GM13977 (cell line): ENCODE results near the gene RAMP1.
"Not testable (repeated sequence)": the region's sequence is repeated elsewhere in the genome, so short reads cannot be mapped to it uniquely, and the experiment has no call there.

Experiments
- DNase-seq: peaks from one replicate; pipeline ENCODE4 v3.0.0; 2012; ENCODE audit warnings: low spot score
- CTCF ChIP-seq: IDR thresholded peaks from 2 replicates; pipeline ENCODE4 v1.5.1; 2012; ENCODE audit warnings: mild to moderate bottlenecking, control low read depth; ENCODE audit not compliant: insufficient read depth; ENCODE audit errors: extremely low read depth, missing control alignments
- in situ Hi-C: fragments of 300-500 bp; cut with MboI; formaldehyde crosslinking; loops from one replicate; pipeline ENCODE4 v1.12.0; 2022; ENCODE audit warnings: low sequenced_read_pairs, low pct_unique_long_range_greater_than_20kb, mixed read lengths, inconsistent platforms; ENCODE audit not compliant: unreplicated experiment

The RAMP1 gene

GRCh38 chr2:237823544-237823943 is 35.9 kb upstream of the RAMP1 start:
- in situ Hi-C loops = no loop called here
- no peak for TF ChIP-seq CTCF
- DNase-seq = no peak

- no peak for TF ChIP-seq CTCF
- no peak for DNase-seq
- in situ Hi-C loops = no loop called here
Observed at GRCh38 chr2:237824085-237824484, 35.3 kb upstream of the RAMP1 start.

DNA sequence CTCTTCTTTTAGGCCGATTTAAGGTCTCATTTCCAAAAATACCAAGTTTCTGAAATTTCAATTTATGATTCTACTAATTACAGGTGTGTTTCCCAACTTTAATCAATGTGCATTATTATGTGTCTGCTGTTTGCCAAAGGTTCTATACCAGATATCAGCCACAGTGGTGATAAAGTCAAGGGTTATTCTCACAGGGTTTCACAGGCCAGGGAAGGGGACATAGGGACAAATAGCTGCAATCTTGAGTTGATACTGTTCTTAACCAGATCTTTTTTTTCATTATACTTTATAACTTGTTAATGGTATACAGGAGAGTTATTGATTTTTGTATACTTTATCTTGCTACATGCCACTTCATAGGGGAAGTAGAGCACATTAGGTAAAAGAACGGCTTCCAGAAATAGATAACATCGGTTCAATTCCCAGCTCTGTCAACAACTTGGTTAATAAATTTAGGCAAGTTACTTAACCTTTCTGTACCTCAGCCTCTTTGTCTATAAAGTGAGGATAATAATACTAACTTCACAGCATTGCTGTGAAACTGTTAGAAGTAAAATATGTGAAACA is 31.9 kb upstream of the RAMP1 start:
- TF ChIP-seq CTCF = no peak
- in situ Hi-C loops = no loop called here
- no peak for DNase-seq

DNA sequence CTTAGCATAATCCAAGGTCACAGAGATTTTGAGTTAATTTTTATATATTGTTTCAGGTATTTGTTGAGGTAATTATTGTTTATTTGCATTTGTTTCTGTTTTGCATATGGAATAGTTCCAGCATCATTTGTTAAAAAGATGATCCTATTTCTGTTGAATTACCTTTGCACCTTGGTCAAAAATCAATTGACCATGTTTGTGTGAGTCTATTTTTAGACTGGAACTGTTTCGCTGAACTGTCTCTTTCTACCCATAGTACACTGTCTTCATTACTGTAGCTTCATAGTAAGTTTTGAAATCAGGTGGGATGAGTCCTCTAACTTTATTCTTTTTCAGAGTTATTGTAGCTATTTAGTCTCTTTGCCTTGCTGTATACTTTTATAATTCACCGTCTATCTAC is 28.9 kb upstream of the RAMP1 start:
- no peak for TF ChIP-seq CTCF
- in situ Hi-C loops = no loop called here
- DNase-seq = no peak

- no peak for TF ChIP-seq CTCF
- in situ Hi-C loops = no loop called here
- DNase-seq = no peak
Observed at GRCh38 chr2:237833546-237833945, 25.9 kb upstream of the RAMP1 start.

DNA sequence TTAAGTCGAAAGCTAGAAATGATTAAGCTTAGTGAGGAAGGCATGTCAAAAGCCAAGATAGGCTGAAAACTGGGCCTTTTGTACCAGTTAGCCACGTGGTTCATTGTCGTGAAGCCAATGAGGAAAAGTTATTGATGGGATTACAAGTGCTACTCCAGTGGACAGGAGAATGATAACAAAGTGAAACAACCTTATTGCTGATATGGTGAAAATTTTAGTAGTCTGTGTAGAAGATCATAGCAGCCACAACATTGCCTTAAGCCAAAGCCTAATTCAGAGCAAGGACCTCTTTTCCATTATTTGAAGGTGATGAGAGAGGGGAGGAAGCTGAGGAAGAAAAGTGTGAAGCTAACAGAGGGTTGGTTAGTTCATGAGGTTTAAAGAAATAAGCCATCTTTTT is 24.1 kb upstream of the RAMP1 start:
- in situ Hi-C loops = no loop called here
- no peak for DNase-seq
- no peak for TF ChIP-seq CTCF

GRCh38 chr2:237841051-237841450 is 18.4 kb upstream of the RAMP1 start:
- no peak for DNase-seq
- in situ Hi-C loops = no loop called here
- TF ChIP-seq CTCF = no peak

DNA sequence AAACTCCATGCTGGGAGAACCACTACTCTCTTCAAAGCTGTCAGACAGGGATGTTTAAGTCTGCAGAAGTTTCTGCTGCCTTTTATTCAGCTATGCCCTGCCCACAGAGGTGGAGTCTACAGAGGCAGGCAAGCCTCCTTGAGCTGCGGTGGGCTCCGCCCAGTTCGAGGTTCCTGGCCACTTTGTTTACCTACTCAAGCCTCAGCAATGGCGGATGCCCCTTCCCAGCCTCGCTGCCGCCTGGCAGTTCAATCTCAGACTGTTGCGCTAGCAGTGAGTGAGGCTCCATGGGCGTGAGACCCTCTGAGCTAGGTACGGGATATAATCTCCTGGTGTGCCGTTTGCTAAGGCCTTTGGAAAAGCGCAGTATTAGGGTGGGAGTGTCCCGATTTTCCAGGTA is 10.5 kb upstream of the RAMP1 start:
- in situ Hi-C loops, DNase-seq: not testable (repeated sequence)
